Heart left ventricle (tissue), 13 donors: ENCODE data around the gene PARD3B.

ENCODE experiments used
- POLR2A ChIP-seq, 2 donors: fragments of 450-650 bp; IDR thresholded peaks; one replicate each; pipeline ENCODE4 v1.6.1; 2017; ENCODE audit warnings: antibody characterized with exemption in 2 of 2, mild to moderate bottlenecking in 2 of 2, moderate library complexity in 2 of 2
- TF ChIP-seq, protein P1 (sequence below), 12 donors: fragments of 200-600 bp; sonication (generic) in 4 of 12; IDR thresholded peaks; one replicate each; pipeline versions ENCODE4 v1.5.0 to v1.8.0; 2018 to 2022; ENCODE audit warnings: antibody characterized with exemption in 12 of 12, mild to moderate bottlenecking in 5 of 12
- donor health status: ischemic (EF 13 %, LVEDD 7.1; RV severe dilation, severe dysfunction).
- donor health status: DM: no; HTN: yes; CAD: no.
- donor health status: DM: no; HTN: no; CAD: no.
- donor health status: ischemic (EF 25% LVEDD 6.9; RV normal size, moderate dysfunction).
- donor health status: ischemic (EF 25% LVEDD 5.7; RV mildly dilated, moderate dysfunction).
- donor health status: ischemic (EF 35%, LVEDD 5.7; RV mildly dilated, moderate dysfunction).
- donor health status: nonischemic (EF 11% LVEDD 7.7; RV severe dilation, severe dysfunction).
- donor health status: DM: yes; HTN: yes; CAD: no.
- donor health status: PGD.
- donor health status: ischemic (EF 29% LVEDD 5.4; RV normal size, mild dysfunction).
- donor health status: nonischemic (EF 23%, LVEDD 6.1; RV moderate dilation, normal function).

GRCh38 chr2:204896146-204896545 lies 350.9 kb downstream of the PARD3B start:
- TF ChIP-seq, protein P1, sequence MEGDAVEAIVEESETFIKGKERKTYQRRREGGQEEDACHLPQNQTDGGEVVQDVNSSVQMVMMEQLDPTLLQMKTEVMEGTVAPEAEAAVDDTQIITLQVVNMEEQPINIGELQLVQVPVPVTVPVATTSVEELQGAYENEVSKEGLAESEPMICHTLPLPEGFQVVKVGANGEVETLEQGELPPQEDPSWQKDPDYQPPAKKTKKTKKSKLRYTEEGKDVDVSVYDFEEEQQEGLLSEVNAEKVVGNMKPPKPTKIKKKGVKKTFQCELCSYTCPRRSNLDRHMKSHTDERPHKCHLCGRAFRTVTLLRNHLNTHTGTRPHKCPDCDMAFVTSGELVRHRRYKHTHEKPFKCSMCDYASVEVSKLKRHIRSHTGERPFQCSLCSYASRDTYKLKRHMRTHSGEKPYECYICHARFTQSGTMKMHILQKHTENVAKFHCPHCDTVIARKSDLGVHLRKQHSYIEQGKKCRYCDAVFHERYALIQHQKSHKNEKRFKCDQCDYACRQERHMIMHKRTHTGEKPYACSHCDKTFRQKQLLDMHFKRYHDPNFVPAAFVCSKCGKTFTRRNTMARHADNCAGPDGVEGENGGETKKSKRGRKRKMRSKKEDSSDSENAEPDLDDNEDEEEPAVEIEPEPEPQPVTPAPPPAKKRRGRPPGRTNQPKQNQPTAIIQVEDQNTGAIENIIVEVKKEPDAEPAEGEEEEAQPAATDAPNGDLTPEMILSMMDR (IDR thresholded peaks at IDR 0.05), result no peak
- TF ChIP-seq POLR2A (IDR thresholded peaks at IDR 0.05), result no peak
